Retinal pigment epithelial cell (primary cell): ENCODE data around the gene ADAM22.
A peak's percentile ranks its signal among the peaks of the same experiment; 100 is the strongest.

Source experiments
- DNase-seq: peaks from one replicate; pipeline ENCODE4 v3.0.0-alpha.2; 2010; ENCODE audit warnings: low read depth
- H3K4me3 ChIP-seq: 2 replicates; pipeline ENCODE4 v1.5.1; 2011; ENCODE audit warnings: mild to moderate bottlenecking, low read length, control low read depth, moderate library complexity
- CTCF ChIP-seq: conservative IDR thresholded peaks from 2 replicates; pipeline ENCODE4 v1.5.1; 2011; ENCODE audit warnings: low read depth, low read length, control low read depth, inconsistent platforms

Gene ADAM22

GRCh38 chr7:88015309-88015708 lies 81.3 kb downstream of the ADAM22 start:
- DNase-seq = no peak
- no peak overlapping the region for H3K4me3 ChIP-seq

GRCh38 chr7:88018501-88018900 lies 84.5 kb downstream of the ADAM22 start:
- TF ChIP-seq CTCF = no peak
- no peak overlapping the region for H3K4me3 ChIP-seq
- no peak for DNase-seq

More at GRCh38 chr7:88015309-88015708, 81.3 kb downstream of the ADAM22 start:
- TF ChIP-seq CTCF = no peak

GRCh38 chr7:88020953-88021665 lies 87.1 kb downstream of the ADAM22 start:
- no peak for TF ChIP-seq CTCF
- no peak overlapping the region for H3K4me3 ChIP-seq
- DNase-seq = no peak

- no peak overlapping the region for H3K4me3 ChIP-seq
- DNase-seq = no peak
- no peak for TF ChIP-seq CTCF
Observed at GRCh38 chr7:88027724-88028123, 93.7 kb downstream of the ADAM22 start.

GRCh38 chr7:88034083-88034695 lies 100.1 kb downstream of the ADAM22 start:
- no peak for TF ChIP-seq CTCF
- no peak overlapping the region for H3K4me3 ChIP-seq
- DNase-seq = no peak

- no peak for TF ChIP-seq CTCF
- DNase-seq = no peak
- H3K4me3 ChIP-seq = no peak overlapping the region
Observed at GRCh38 chr7:88037050-88037449, 103.0 kb downstream of the ADAM22 start.

GRCh38 chr7:88040694-88041093 lies 106.6 kb downstream of the ADAM22 start:
- TF ChIP-seq CTCF = no peak
- H3K4me3 ChIP-seq = no peak overlapping the region
- peak; percentile 2 for DNase-seq
